Natural killer cell (primary cell): Measurements from ENCODE around the gene LMOD2. TPM values are rescaled to one million over a fixed set of nuclear protein-coding genes. Genes with fewer than 3 reads are reported as not detected.

ENCODE experiments used
- ATAC-seq, 3 donors: fragments of 150-1000 bp in 2 of 3; fragments of 200-7000 bp in 1 of 3; cut with Tn5 transposase; 1 replicate in 1 of 3; 2 replicates in 2 of 3; pipeline ENCODE4 v1.10.0; 2021; ENCODE audit warnings: mild to moderate bottlenecking in 2 of 3, moderate library complexity in 2 of 3
- DNase-seq, 2 donors: peaks; one replicate each; pipeline versions ENCODE4 v3.0.0 to v3.0.0-alpha.2; 2013 to 2021; ENCODE audit warnings: mixed read lengths in 1 of 2
- H3K27ac ChIP-seq: one replicate; pipeline ENCODE4 v1.5.1; 2013; ENCODE audit warnings: mild to moderate bottlenecking, low read length
- H3K27me3 ChIP-seq: one replicate; pipeline ENCODE4 v1.6.1; 2013; ENCODE audit warnings: low read length; ENCODE audit not compliant: control insufficient read depth, insufficient read depth
- H3K36me3 ChIP-seq: one replicate; pipeline ENCODE4 v1.6.1; 2013; ENCODE audit warnings: low read length; ENCODE audit not compliant: control insufficient read depth, insufficient read depth
- H3K4me1 ChIP-seq: one replicate; pipeline ENCODE4 v1.6.1; 2013; ENCODE audit warnings: low read length; ENCODE audit not compliant: control insufficient read depth, insufficient read depth
- H3K4me3 ChIP-seq: one replicate; pipeline ENCODE4 v1.5.1; 2013; ENCODE audit warnings: low read length
- H3K9me3 ChIP-seq: one replicate; pipeline ENCODE4 v1.6.1; 2013; ENCODE audit warnings: low read length; ENCODE audit not compliant: control insufficient read depth, insufficient read depth
- H3K27ac Mint-ChIP-seq, 2 donors: one replicate each; pipeline ENCODE4 v1.8.0; 2022; ENCODE audit warnings: mild to moderate bottlenecking in 2 of 2, mixed read lengths in 2 of 2, moderate library complexity in 1 of 2
- H3K27me3 Mint-ChIP-seq, 2 donors: one replicate each; pipeline ENCODE4 v1.8.0; 2022; ENCODE audit warnings: low read depth in 2 of 2, mixed read lengths in 2 of 2
- H3K36me3 Mint-ChIP-seq: one replicate; pipeline ENCODE4 v1.8.0; 2022; ENCODE audit warnings: mixed read lengths
- H3K4me1 Mint-ChIP-seq, 2 donors: one replicate each; pipeline ENCODE4 v1.8.0; 2022; ENCODE audit warnings: mixed read lengths in 2 of 2
- H3K4me3 Mint-ChIP-seq: one replicate; pipeline ENCODE4 v1.8.0; 2022; ENCODE audit warnings: mild to moderate bottlenecking, moderate library complexity, mixed read lengths
- H3K9me3 Mint-ChIP-seq, 2 donors: one replicate each; pipeline ENCODE4 v1.8.0; 2022; ENCODE audit warnings: mixed read lengths in 2 of 2
- CTCF ChIP-seq: fragments of 200-600 bp; IDR thresholded peaks from one replicate; pipeline ENCODE4 v1.8.0; 2022; ENCODE audit warnings: antibody characterized with exemption
- WGBS: methylation state at CpG from one replicate; pipeline ENCODE4 v1.1.7; 2013; ENCODE audit warnings: missing lambda C conversion rate; ENCODE audit not compliant: insufficient coverage; 5-methylcytosine and 5-hydroxymethylcytosine counted together
- intact Hi-C: fragments of 100-400 bp; cut with micrococcal nuclease; formaldehyde crosslinking; loops from one replicate; pipeline ENCODE4 v1.14.2; 2022
- total RNA-seq, 4 donors: library from RNA; stranded (reverse); fragments of 120-200 nt in 1 of 4; gene quantifications; one replicate each; pipeline versions ENCODE4 v1.2.3 to v1.2.4, GENCODE V29; 2013 to 2022

Gene LMOD2
- total RNA-seq, 3 donors from 2014 or later (not counting 1 experiment from before 2014, with no cell fraction given) = not detected

GRCh38 chr7:123625254-123625653, 30.4 kb upstream of the LMOD2 start:
- no peaks in the 10 kb centered on the region for H3K4me1 ChIP-seq
- Mint-ChIP-seq H3K36me3 (no peaks in the 10 kb centered on the region), H3K9me3 (no peaks in the 10 kb centered on the region), H3K27ac (no peak overlapping the region), H3K27me3 (peaks cover 5 to 6% of the 10 kb centered on the region in 2 donors), H3K4me3 (no peak overlapping the region), H3K4me1 (no peaks in the 10 kb centered on the region)
- TF ChIP-seq CTCF = no peak
- intact Hi-C loops = no loop called here
- no peaks in the 10 kb centered on the region for H3K36me3 ChIP-seq
- H3K27me3 ChIP-seq = no peaks in the 10 kb centered on the region
- H3K9me3 ChIP-seq = no peaks in the 10 kb centered on the region
- DNase-seq (no peak), ATAC-seq (no peak)
- 77% methylated on average over 2 of the region's 2 CpGs for WGBS
- no peak overlapping the region for H3K4me3 ChIP-seq
- H3K27ac ChIP-seq = no peak overlapping the region

GRCh38 chr7:123627851-123628250, 27.8 kb upstream of the LMOD2 start:
- intact Hi-C loops = no loop called here
- WGBS = 100% methylated on average over 1 of the region's 2 CpGs
- TF ChIP-seq CTCF = no peak
- no peaks in the 10 kb centered on the region for H3K4me1 Mint-ChIP-seq
- Histone ChIP-seq H3K9me3 (no peaks in the 10 kb centered on the region), H3K27me3 (no peaks in the 10 kb centered on the region), H3K4me1 (no peaks in the 10 kb centered on the region), H3K27ac (no peak overlapping the region), H3K36me3 (no peaks in the 10 kb centered on the region), H3K4me3 (no peak overlapping the region)
- peaks cover 5 to 6% of the 10 kb centered on the region in 2 donors for H3K27me3 Mint-ChIP-seq
- no peaks in the 10 kb centered on the region for H3K9me3 Mint-ChIP-seq
- no peak overlapping the region for H3K27ac Mint-ChIP-seq
- DNase-seq = no peak
- no peak overlapping the region for H3K4me3 Mint-ChIP-seq
- H3K36me3 Mint-ChIP-seq = no peaks in the 10 kb centered on the region
- ATAC-seq = no peak

- no peaks in the 10 kb centered on the region for H3K4me1 Mint-ChIP-seq
- H3K9me3 ChIP-seq = no peaks in the 10 kb centered on the region
- no peaks in the 10 kb centered on the region for H3K36me3 Mint-ChIP-seq
- 87% methylated on average over 5 of the region's 5 CpGs for WGBS
- H3K27me3 ChIP-seq = no peaks in the 10 kb centered on the region
- no peak for TF ChIP-seq CTCF
- H3K9me3 Mint-ChIP-seq = no peaks in the 10 kb centered on the region
- no peak overlapping the region for H3K27ac ChIP-seq
- DNase-seq (no peak), ATAC-seq (no peak)
- H3K27ac Mint-ChIP-seq = no peak overlapping the region
- no peak overlapping the region for H3K4me3 Mint-ChIP-seq
- no peaks in the 10 kb centered on the region for H3K36me3 ChIP-seq
- H3K4me1 ChIP-seq = no peaks in the 10 kb centered on the region
- intact Hi-C loops = no loop called here
- H3K4me3 ChIP-seq = no peak overlapping the region
- peaks cover 5 to 6% of the 10 kb centered on the region in 2 donors for H3K27me3 Mint-ChIP-seq
These were observed 26.8 kb upstream of the LMOD2 start for GRCh38 chr7:123628829-123629228.

- WGBS = no CpG with 5 or more reads among the region's 1 CpG
- Histone ChIP-seq H3K27me3 (no peaks in the 10 kb centered on the region), H3K27ac (no peak overlapping the region), H3K4me3 (no peak overlapping the region), H3K9me3 (no peaks in the 10 kb centered on the region), H3K4me1 (no peaks in the 10 kb centered on the region), H3K36me3 (no peaks in the 10 kb centered on the region)
- Mint-ChIP-seq H3K9me3 (no peaks in the 10 kb centered on the region), H3K27ac (no peak overlapping the region), H3K27me3 (peaks cover 5 to 6% of the 10 kb centered on the region in 2 donors), H3K4me1 (no peaks in the 10 kb centered on the region), H3K36me3 (no peaks in the 10 kb centered on the region), H3K4me3 (no peak overlapping the region)
- DNase-seq = no peak
- ATAC-seq = no peak
- intact Hi-C loops = no loop called here
- TF ChIP-seq CTCF = no peak
These were observed 26.4 kb upstream of the LMOD2 start for GRCh38 chr7:123629281-123629680.
